ENCODE measurements around the gene UNC45A. TPM values are rescaled to one million over a fixed set of nuclear protein-coding genes. Genes with fewer than 3 reads are reported as not detected.

UNC45A gene
- total RNA-seq, 1 donor: 66.5 TPM

GRCh38 chr15:90947577-90948357 is 12.7 kb downstream of the UNC45A start:
- no peak for DNase-seq (ENCODE audit: low read depth)
- no peak overlapping the region for H3K4me3 ChIP-seq (ENCODE audit: low read depth, low read length)
- no peak for TF ChIP-seq CTCF (IDR thresholded peaks at IDR 0.05; ENCODE audit: insufficient read depth, low read length)

GRCh38 chr15:90948506-90948905 is 13.4 kb downstream of the UNC45A start:
- H3K4me3 ChIP-seq (ENCODE audit: low read depth, low read length): no peak overlapping the region
- TF ChIP-seq CTCF (IDR thresholded peaks at IDR 0.05; ENCODE audit: insufficient read depth, low read length): no peak

GRCh38 chr15:90949979-90950675 is 15.0 kb downstream of the UNC45A start:
- no peak overlapping the region for H3K4me3 ChIP-seq (ENCODE audit: low read depth, low read length)
- TF ChIP-seq CTCF (IDR thresholded peaks at IDR 0.05; ENCODE audit: insufficient read depth, low read length): no peak
- no peak for DNase-seq (ENCODE audit: low read depth)

More at GRCh38 chr15:90948506-90948905, 13.4 kb downstream of the UNC45A start:
- no peak for DNase-seq (ENCODE audit: low read depth)

GRCh38 chr15:90950676-90951075 is 15.6 kb downstream of the UNC45A start:
- TF ChIP-seq CTCF (IDR thresholded peaks at IDR 0.05; ENCODE audit: insufficient read depth, low read length): no peak
- no peak overlapping the region for H3K4me3 ChIP-seq (ENCODE audit: low read depth, low read length)
- no peak for DNase-seq (ENCODE audit: low read depth)

GRCh38 chr15:90952901-90953677 is 18.0 kb downstream of the UNC45A start:
- no peak for DNase-seq (ENCODE audit: low read depth)
- TF ChIP-seq CTCF (IDR thresholded peaks at IDR 0.05; ENCODE audit: insufficient read depth, low read length): no peak
- H3K4me3 ChIP-seq (ENCODE audit: low read depth, low read length): no peak overlapping the region

- no peak for TF ChIP-seq CTCF (IDR thresholded peaks at IDR 0.05; ENCODE audit: insufficient read depth, low read length)
- no peak for DNase-seq (ENCODE audit: low read depth)
- H3K4me3 ChIP-seq (ENCODE audit: low read depth, low read length): no peak overlapping the region
These were observed 19.0 kb downstream of the UNC45A start for GRCh38 chr15:90953947-90954711.
